BJ (cell line): Measurements from ENCODE around the gene HSPB2. TPM values are rescaled to one million over a fixed set of nuclear protein-coding genes. Genes with fewer than 3 reads are reported as not detected.

Experiments used
- CTCF ChIA-PET: fragments of 350-600 bp; formaldehyde crosslinking; extraction: SDS; loops from one replicate; lab custom pipeline; 2021; ENCODE audit warnings: antibody characterized with exemption, inconsistent platforms; lab: Yijun Ruan, JAX
- POLR2A ChIA-PET: fragments of 300-600 bp; sonication (Branson Sonifier 250); formaldehyde crosslinking; extraction: SDS; loops from one replicate; lab custom pipeline; 2021; ENCODE audit warnings: antibody characterized with exemption; lab: Charles Lee
- DNase-seq: peaks from one replicate; pipeline ENCODE4 v3.0.0-alpha.2; 2011; ENCODE audit warnings: low read depth
- H3K27me3 ChIP-seq: 2 replicates; pipeline ENCODE4 v1.6.0; 2011; ENCODE audit warnings: low read length; ENCODE audit not compliant: control insufficient read depth, insufficient read depth
- H3K36me3 ChIP-seq: 2 replicates; pipeline ENCODE4 v1.5.1; 2011; ENCODE audit warnings: low read length; ENCODE audit not compliant: control insufficient read depth, insufficient read depth
- H3K4me3 ChIP-seq: 2 replicates; pipeline ENCODE4 v1.5.1; 2011; ENCODE audit warnings: low read depth, mild to moderate bottlenecking, control low read depth, low read length
- polyA plus RNA-seq: library from polyadenylated mRNA; depleted of rRNA; stranded (reverse); fragments of >200 nt; gene quantifications from 2 replicates; pipeline ENCODE4 v1.2.3, GENCODE V29; 2011
- TF ChIP-seq, protein P1 (sequence below): IDR thresholded peaks from 2 replicates; pipeline ENCODE4 v1.5.1; 2011; ENCODE audit warnings: low read depth, mild to moderate bottlenecking, control low read depth, inconsistent platforms, low read length, moderate library complexity; ENCODE audit not compliant: insufficient read depth

The HSPB2 gene
- polyA plus RNA-seq, 1 experiment: 4.0 TPM

DNA sequence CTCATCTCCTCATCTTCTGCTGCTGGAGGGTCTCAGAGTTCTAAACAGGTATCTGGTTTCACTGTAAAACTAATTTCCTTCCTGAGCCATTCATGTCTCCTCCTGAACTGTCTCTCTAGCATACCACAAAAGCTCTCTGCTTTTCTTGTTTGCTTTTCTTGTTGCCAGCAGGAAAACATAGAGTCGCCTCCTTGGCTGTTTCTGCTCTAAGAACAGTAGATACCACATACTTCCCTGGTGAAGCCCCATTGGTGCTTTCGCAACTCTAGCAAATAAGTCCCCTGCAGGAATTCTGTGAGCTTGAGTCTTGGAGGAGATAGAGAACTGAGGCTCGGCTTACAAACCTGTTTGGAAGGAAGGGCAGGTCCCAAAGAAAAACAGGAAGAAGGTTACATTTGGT is 31.6 kb downstream of the HSPB2 start:
- Histone ChIP-seq H3K4me3 (no peak overlapping the region), H3K27me3 (no peaks in the 10 kb centered on the region), H3K36me3 (no peaks in the 10 kb centered on the region)
- POLR2A ChIA-PET: no interaction called here
- CTCF ChIA-PET: interaction anchor here (0.7 to 2.3 kb wide), 7 partner anchors 10 to 73 kb away, joined by 3 to 12 read pairs (median 3); partner anchors contain the start of gene ALG9
- DNase-seq: peak; percentile 34
- TF ChIP-seq, protein P1, sequence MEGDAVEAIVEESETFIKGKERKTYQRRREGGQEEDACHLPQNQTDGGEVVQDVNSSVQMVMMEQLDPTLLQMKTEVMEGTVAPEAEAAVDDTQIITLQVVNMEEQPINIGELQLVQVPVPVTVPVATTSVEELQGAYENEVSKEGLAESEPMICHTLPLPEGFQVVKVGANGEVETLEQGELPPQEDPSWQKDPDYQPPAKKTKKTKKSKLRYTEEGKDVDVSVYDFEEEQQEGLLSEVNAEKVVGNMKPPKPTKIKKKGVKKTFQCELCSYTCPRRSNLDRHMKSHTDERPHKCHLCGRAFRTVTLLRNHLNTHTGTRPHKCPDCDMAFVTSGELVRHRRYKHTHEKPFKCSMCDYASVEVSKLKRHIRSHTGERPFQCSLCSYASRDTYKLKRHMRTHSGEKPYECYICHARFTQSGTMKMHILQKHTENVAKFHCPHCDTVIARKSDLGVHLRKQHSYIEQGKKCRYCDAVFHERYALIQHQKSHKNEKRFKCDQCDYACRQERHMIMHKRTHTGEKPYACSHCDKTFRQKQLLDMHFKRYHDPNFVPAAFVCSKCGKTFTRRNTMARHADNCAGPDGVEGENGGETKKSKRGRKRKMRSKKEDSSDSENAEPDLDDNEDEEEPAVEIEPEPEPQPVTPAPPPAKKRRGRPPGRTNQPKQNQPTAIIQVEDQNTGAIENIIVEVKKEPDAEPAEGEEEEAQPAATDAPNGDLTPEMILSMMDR: no peak

DNA sequence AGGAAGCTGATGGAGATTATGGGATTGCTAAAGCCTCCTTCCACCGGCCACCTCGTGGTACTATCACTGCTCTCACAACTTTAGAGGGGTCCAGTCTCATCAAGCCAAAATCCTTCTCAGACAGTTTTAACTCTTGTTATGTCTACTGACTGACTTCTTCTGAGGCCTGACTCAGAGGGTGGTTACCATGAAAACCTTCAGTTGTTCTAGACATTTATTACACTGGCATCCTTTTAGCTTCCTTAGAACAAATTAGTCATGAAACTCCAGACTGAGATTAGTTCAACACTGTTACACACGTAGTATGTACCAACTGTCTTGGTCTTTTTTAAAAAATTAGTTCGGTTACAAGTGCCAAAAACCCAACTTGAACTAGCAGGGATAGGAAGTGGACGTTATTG is 32.1 kb downstream of the HSPB2 start:
- ChIA-PET POLR2A (no interaction called here), CTCF (interaction anchor here (1.0 to 2.3 kb wide), 7 partner anchors 9 to 74 kb away, joined by 3 to 12 read pairs (median 3); partner anchors contain the start of gene ALG9)
- DNase-seq: peak; percentile 47

DNA sequence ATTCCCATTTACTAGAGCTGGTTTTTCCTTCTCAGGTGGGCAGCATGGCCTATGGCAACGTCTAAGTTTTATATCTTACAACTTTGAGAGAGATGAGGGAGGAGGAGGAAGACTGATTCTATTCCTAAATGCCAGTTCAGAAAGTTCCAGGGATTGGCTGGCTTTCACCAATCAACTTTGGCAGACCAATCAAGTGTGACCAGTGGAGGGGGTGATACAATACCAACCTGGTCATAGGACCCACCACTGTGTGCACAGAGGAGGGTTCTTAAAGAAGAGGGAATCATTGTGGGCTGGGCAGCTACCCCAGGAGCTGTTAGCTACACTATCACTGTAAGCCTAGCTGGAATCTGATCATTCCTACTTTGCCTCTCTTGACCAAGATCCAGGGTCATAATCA is 32.7 kb downstream of the HSPB2 start:
- no peak for DNase-seq
- H3K36me3 ChIP-seq: no peaks in the 10 kb centered on the region
- POLR2A ChIA-PET: interaction anchor here (0.7 kb wide), 1 partner anchor 207 kb away, joined by 9 read pairs; no protein-coding TSS in a partner anchor

More for the DNA sequence above, 32.1 kb downstream of the HSPB2 start:
- H3K4me3 ChIP-seq: no peak overlapping the region
- H3K27me3 ChIP-seq: no peaks in the 10 kb centered on the region
- no peaks in the 10 kb centered on the region for H3K36me3 ChIP-seq
- TF ChIP-seq, protein P1: no peak

DNA sequence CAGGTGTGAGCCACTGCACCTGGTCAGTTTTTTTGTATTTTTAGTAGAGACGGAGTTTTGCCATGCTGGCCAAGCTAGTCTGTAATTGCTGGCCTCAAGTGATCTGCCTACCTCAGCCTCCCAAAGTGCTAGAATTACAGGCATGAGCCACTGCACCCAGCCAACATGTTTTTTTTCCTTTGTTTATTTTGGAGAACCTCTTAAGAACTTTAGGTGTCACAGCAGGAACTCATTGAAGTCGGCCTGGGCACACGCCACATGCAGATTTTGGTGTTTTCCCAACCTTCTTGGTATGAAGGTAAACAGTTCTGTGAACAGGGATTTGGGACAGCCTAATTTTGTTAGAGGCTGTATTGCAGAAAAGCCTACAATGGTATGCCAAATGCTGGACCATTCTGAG is 34.0 kb downstream of the HSPB2 start:
- DNase-seq: no peak
- TF ChIP-seq, protein P1: no peak
- ChIA-PET CTCF (interaction anchor here (1.2 to 2.0 kb wide), 3 partner anchors 14 to 36 kb away, joined by 3 to 5 read pairs (median 3); no protein-coding TSS in a partner anchor), POLR2A (no interaction called here)
- no peaks in the 10 kb centered on the region for H3K27me3 ChIP-seq
- H3K4me3 ChIP-seq: no peak overlapping the region
- no peaks in the 10 kb centered on the region for H3K36me3 ChIP-seq

More for the DNA sequence above, 32.7 kb downstream of the HSPB2 start:
- Histone ChIP-seq H3K4me3 (no peak overlapping the region), H3K27me3 (no peaks in the 10 kb centered on the region)
- CTCF ChIA-PET: interaction anchor here (1.0 to 2.3 kb wide), 7 partner anchors 10 to 37 kb away, joined by 3 to 12 read pairs (median 3); no protein-coding TSS in a partner anchor
- TF ChIP-seq, protein P1: no peak

DNA sequence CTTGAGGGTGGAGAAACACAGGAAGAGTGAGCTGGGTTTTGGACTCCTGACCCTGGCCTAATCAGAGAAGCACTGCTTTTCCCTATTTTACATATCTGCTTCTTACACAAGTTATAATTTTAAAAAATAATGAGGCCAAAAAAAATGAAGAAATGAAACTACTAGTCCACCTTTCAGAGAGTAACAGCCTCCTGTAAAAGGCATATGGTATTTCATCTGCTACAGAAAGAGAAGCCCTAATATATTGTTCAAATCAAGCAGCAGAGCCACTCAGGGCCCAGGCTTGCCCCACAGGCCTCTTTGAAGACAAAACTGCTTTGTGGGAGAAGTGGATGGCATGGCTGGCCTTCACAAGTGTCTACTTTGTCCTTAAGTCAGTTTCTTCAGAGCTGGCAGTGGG is 34.6 kb downstream of the HSPB2 start:
- H3K36me3 ChIP-seq: no peaks in the 10 kb centered on the region
- ChIA-PET POLR2A (no interaction called here), CTCF (interaction anchor here (0.9 kb wide), 1 partner anchor 15 kb away, joined by 4 read pairs; no protein-coding TSS in a partner anchor)
- TF ChIP-seq, protein P1: no peak
- DNase-seq: no peak
- no peaks in the 10 kb centered on the region for H3K27me3 ChIP-seq
- no peak overlapping the region for H3K4me3 ChIP-seq
